ENCODE measurements around the gene MAT1A.
"Not testable (repeated sequence)": the region's sequence is repeated elsewhere in the genome, so short reads cannot be mapped to it uniquely, and the experiment has no call there.

The MAT1A gene

GRCh38 chr10:80223031-80223419 is 66.4 kb downstream of the MAT1A start:
- DNase-seq (ENCODE audit: low read depth), result not testable (repeated sequence)
